A549 treated with Hydrocortisone at 1 μM for 4 hours (cell line): ENCODE data around the gene ENTREP3. TPM values are rescaled to one million over a fixed set of nuclear protein-coding genes. Genes with fewer than 3 reads are reported as not detected.

Experiments used
- total RNA-seq: library from RNA; stranded (reverse); fragments of 200-300 nt; extraction: Qiagen RNA extraction; gene quantifications from 5 replicates; pipeline ENCODE4 v1.2.3, GENCODE V29; 2022

The ENTREP3 gene, protein sequence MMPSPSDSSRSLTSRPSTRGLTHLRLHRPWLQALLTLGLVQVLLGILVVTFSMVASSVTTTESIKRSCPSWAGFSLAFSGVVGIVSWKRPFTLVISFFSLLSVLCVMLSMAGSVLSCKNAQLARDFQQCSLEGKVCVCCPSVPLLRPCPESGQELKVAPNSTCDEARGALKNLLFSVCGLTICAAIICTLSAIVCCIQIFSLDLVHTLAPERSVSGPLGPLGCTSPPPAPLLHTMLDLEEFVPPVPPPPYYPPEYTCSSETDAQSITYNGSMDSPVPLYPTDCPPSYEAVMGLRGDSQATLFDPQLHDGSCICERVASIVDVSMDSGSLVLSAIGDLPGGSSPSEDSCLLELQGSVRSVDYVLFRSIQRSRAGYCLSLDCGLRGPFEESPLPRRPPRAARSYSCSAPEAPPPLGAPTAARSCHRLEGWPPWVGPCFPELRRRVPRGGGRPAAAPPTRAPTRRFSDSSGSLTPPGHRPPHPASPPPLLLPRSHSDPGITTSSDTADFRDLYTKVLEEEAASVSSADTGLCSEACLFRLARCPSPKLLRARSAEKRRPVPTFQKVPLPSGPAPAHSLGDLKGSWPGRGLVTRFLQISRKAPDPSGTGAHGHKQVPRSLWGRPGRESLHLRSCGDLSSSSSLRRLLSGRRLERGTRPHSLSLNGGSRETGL
- 31.8 to 36.8 TPM (median 32.8 TPM) in 5 replicates for total RNA-seq

DNA sequence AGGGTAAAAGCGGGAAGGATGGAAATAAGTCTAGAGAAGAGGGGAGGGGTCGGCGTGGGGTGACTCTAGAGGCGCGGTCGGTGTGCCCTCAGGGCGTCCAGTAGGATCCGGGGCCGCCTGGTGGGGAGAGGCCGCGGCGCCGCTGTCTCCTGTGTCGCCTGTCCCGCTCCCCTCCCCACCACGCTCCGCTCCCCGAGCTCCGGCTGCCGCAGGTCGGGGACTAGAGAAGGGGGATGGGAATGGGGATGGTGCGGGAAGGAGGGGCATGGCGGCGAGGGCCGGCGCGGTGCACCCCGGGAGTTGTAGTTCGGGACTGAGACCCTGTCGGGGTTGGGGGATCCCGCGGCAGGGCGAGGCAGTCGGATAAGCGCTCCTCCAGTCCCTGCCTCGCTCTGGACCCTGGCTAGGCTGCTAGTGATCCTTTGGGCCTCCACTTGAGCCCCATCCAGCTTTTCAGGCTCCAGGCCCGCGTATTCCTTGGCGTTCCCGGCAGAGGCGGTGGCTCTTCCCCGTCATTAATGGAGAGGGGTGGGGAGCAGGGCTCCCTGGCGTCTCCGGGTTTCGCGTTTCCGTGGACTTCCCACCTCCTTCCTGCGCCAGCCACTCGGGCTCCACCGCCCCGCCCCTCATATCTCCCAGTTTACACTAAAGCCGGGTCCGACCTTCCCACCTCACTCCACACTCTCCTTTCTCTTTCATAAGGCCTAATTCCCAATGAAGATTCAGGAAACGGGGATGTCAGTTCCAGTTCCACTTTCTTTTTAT, at the start of gene ENTREP3:
Gene ENTREP3 (minus strand): TSS at position 241 of the 765 bp plus-strand sequence. CDS start 606 bp downstream, outside the sequence.

DNA sequence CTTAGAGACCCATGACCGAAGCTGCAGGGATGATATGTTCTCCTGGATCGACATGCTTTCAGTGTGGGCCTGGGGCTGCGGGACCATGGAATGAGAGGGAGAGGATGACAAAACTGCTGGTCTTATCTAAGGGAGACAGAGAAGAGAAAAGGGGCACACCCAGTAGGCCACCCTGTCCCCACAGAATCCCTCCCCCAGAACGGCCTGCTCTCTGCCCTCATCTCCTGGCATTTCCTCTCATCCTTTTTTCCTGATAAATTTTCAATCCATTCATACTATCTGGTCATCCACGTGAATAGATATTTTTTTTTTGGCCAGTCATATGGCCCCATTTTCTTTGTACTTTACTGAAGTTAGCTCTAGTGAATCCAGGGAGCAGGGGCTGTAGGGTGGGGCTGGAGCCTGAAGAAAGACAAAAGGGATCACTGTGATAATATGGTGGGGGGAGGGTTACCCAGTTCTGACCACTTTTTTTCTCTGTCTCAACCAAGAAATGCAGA, 46.1 kb upstream of the ENTREP3 start, which contains the start of gene PKLR:
Gene PKLR (minus strand): TSS at position 97 of the 500 bp plus-strand sequence. CDS start 43 bp downstream, at position 54.

DNA sequence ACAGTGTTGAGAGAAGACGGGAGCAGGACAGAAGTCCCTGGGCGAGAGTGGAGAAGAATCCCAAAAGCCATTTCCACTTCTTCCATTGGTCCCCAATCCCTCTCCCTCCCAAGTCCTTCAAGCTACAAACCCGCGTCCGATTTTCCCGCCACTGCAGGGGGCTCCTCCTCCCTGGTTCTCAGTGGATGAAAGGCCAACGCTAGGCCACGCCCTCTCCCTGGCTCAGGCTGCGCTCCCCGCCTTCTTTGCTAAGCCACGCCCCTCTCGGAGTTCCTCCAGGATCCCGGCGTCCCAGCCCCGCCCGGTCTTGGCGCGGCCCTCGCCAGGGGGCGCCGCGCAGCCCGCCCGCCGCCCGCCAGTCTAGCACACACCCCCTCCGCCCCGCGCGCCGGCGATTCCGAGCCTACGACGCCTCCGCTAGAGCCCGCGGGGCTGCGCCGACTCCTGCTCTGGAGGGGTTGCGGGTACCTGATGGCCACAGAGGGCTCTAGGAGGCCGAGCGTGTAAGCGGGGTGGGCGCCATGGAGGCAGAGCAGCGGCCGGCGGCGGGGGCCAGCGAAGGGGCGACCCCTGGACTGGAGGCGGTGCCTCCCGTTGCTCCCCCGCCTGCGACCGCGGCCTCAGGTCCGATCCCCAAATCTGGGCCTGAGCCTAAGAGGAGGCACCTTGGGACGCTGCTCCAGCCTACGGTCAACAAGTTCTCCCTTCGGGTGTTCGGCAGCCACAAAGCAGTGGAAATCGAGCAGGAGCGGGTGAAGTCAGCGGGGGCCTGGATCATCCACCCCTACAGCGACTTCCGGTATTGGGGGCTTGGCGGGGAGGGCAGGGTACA, 22.0 kb upstream of the ENTREP3 start, which contains the start of gene HCN3:
Gene HCN3 (plus strand): TSS at position 394 of the 832 bp plus-strand sequence. CDS start 128 bp downstream, at position 522.

DNA sequence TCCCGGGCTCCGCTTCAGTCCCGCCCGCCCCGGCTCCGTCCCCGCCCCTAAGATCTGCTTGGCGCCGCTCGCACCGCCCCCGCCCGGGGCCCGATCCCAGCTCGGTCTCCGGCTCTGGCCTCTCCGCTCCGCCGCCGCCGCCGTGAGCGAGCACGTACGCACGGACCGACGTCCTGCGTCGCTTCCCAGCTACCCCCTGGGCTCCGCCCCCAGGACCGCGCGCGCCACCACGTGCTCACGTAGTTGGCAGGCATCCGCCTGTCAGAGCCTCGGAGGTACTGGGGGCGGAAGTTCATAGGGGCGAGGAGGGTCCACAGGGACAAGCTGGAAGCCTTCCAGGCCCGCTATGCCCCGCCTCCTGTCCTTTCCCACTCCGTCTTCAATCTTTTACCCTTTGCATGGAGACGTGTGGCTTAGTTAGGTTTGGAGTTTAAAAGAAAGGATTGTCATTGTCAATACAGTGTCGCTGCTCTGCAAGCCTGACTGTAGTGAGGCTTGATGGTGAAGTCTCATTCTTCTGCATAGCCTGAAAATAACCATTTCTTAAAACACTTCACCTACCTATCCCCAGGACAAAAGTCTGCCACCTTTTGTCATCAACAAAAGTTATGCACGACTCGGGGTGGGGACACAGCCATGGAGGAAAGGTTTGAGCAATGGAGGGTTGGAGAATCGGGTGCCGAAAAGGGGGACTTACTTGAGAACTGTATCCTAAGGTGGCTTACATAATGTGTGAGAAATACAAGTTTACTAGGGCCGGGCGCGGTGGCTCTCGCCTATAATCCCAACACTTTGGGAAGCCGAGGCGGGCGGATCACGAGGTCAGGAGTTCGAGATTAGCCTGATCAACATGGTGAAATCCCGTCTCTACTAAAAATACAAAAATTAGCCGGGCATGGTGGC, 18.3 kb upstream of the ENTREP3 start, which contains the start of gene CLK2:
Gene CLK2 (minus strand): TSS at position 162 of the 903 bp plus-strand sequence. CDS start 2,527 bp downstream, outside the sequence.

DNA sequence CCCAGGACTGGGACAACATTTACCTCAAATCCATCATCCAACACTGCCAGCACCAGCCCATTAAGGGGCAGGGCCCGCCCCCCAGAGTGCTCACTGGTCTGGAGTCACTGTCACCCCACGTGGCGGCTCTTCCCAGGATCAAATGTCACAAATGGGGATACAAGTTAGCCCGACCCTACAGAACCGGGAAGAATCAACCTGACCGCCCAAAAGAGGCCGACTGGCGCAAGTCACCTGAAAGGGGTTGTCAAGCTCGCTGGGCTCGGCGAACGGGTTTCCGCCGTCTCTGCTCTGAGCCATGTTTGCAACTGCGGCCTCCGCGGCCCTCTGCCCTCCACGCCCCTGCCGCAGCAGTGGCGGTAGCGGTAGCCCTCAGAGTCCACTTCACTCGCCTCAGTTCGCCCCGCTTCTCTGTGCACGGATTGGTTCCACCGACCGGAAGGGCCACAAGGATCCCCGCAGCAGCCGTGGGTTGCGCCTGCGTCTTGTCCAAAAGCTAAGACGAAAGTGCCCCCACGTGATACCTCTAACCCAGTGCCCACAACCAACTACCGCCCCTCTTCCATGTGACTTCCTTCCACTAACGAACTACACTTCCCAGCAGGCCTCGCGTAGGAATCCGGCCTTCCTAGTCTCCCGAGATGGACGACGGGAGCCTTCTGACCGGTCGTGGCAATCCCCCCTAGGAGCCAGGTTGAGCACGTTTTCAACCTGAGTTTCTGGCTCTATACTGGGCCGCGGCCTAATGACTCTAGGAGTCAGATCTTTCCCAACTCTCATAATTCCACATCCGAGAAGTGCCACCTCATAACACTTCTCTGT, 6.8 kb upstream of the ENTREP3 start, which contains the start of gene SCAMP3:
Gene SCAMP3 (minus strand): TSS at position 509 of the 822 bp plus-strand sequence. CDS start 209 bp downstream, at position 300.

DNA sequence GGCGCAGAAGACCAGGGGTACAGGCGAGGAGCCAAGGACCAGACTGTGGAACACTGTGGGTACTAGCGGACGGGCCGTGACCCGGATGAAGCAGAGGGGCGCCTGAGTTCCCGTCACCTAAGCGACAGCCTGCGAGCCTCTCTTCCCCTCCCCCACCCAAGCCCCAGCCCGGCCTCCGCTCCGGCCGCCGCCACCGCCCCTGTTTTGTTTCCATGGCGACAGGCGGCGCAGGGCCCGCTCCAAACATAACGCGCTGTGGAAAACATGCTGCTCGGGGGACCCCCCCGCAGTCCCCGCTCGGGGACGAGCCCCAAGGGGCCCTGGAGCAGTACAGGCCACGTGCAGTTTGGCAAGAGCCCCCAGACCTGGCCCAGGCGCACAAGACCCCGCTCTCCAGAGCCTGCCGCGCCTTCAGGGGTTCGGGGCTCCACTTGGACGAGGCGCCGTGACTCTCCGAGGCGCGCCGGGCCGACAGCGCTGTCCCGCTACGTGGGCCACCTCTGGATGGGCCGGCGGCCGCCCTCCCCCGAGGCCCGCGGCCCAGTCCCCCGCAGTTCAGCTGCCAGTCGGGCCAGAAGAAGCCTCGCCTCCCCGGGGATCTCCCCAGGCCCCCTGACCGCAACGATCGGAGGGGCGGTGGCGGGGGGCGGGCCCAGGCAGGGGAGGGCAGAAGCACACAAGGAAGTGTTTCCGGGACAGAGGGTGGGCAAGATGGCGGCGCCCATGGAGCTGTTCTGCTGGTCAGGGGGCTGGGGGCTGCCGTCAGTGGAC, 46.6 kb downstream of the ENTREP3 start, which contains the start of gene MTX1:
Gene MTX1 (plus strand): TSS at position 155 of the 771 bp plus-strand sequence. CDS start 110 bp downstream, at position 265.

DNA sequence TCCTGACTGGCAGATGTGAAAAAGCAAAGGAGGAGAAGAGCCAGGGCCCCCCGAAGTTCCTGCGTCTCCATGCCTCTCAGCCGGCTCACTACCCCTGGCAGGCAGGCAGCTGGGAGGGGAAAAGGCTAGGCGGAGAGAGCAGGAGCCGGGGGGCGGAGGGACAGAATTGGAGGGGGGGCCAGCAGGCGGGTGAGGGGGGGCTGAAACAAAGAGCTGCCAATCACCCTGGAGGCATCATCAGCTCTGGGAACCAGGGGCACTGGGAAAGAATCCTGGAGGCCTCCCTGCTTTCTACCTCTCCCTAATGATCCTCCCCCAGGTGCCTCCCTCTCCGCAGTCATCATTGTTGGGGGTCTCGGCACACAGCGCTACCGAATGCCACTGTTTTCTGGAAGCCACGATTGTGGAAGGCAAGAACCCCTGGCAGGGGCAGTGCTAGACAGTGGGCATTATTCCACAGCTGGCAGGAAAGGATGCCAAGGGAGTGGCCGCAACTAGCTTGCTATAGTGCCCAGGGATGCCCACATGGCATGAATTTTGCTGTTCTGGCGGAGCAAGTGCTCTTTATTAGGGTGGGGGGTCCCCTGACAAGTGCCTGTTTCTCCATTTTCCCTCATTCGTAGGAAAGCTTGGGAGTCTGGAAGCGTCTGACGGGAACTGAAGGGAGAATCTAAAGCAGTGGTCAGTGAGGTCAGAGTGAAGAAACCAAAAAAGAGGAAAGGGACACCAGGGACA, 47.3 kb downstream of the ENTREP3 start, which contains the start of gene THBS3:
Gene THBS3 (minus strand): TSS at position 92 of the 735 bp plus-strand sequence. CDS start 21 bp downstream, at position 71.

Other genes starting within 250 kb of the ENTREP3 start
- gene DCST2, start 221.7 kb downstream of the ENTREP3 start, total RNA-seq, result 0.37 to 0.77 TPM (median 0.52 TPM) in 5 replicates
- 0.07 to 0.08 TPM in 2 of 5 replicates, not detected in the others for gene DCST1, start 221.7 kb downstream of the ENTREP3 start, total RNA-seq
- 84.2 to 106 TPM (median 101 TPM) in 5 replicates for gene ADAM15, start 204.2 kb downstream of the ENTREP3 start, total RNA-seq
- 12.3 to 15.4 TPM (median 13.0 TPM) in 5 replicates for gene EFNA4, start 191.7 kb downstream of the ENTREP3 start, total RNA-seq
- gene EFNA3, start 176.6 kb downstream of the ENTREP3 start, total RNA-seq, result 9.7 to 11.7 TPM (median 11.6 TPM) in 5 replicates
- 21.4 to 32.6 TPM (median 26.0 TPM) in 5 replicates for gene EFNA1, start 127.6 kb downstream of the ENTREP3 start, total RNA-seq
- gene SLC50A1, start 119.6 kb downstream of the ENTREP3 start, total RNA-seq, result 32.8 to 36.7 TPM (median 34.6 TPM) in 5 replicates
- 69.5 to 108 TPM (median 98.1 TPM) in 5 replicates for gene DPM3, start 115.0 kb downstream of the ENTREP3 start, total RNA-seq
- gene KRTCAP2, start 82.2 kb downstream of the ENTREP3 start, total RNA-seq, result 187 to 257 TPM (median 250 TPM) in 5 replicates
- 1.7 to 2.9 TPM (median 2.7 TPM) in 5 replicates for gene TRIM46, start 81.6 kb downstream of the ENTREP3 start, total RNA-seq
- gene THBS3, start 47.6 kb downstream of the ENTREP3 start, total RNA-seq, result 7.6 to 9.3 TPM (median 8.5 TPM) in 5 replicates
- gene MTX1, start 46.8 kb downstream of the ENTREP3 start, total RNA-seq, result 63.2 to 79.8 TPM (median 74.7 TPM) in 5 replicates
- 94.3 to 128 TPM (median 118 TPM) in 5 replicates for gene SCAMP3, start 6.9 kb upstream of the ENTREP3 start, total RNA-seq
- 22.3 to 26.3 TPM (median 25.4 TPM) in 5 replicates for gene CLK2, start 18.0 kb upstream of the ENTREP3 start, total RNA-seq
- gene HCN3, start 22.0 kb upstream of the ENTREP3 start, total RNA-seq, result 3.5 to 5.3 TPM (median 4.6 TPM) in 5 replicates
- not detected in 5 replicates for gene PKLR, start 46.0 kb upstream of the ENTREP3 start, total RNA-seq
- gene FDPS, start 53.4 kb upstream of the ENTREP3 start, total RNA-seq, result 158 to 180 TPM (median 168 TPM) in 5 replicates
- 42.2 to 54.3 TPM (median 53.4 TPM) in 5 replicates for gene RUSC1, start 65.4 kb upstream of the ENTREP3 start, total RNA-seq